GM21576 (cell line): ENCODE data around the gene CASKIN2.

ENCODE experiments used
- ATAC-seq: cut with Tn5 transposase; IDR thresholded peaks from one replicate; pipeline ENCODE4 v1.9.1; 2021; ENCODE audit warnings: mild to moderate bottlenecking, moderate library complexity; ENCODE audit not compliant: unreplicated experiment

Gene CASKIN2

GRCh38 chr17:75547091-75547490 is 31.8 kb upstream of the CASKIN2 start:
- no peak for ATAC-seq

GRCh38 chr17:75546181-75546580 is 30.8 kb upstream of the CASKIN2 start:
- ATAC-seq = no peak

- ATAC-seq = no peak
Measured at GRCh38 chr17:75544250-75544649, 28.9 kb upstream of the CASKIN2 start.

GRCh38 chr17:75542728-75543336 is 27.5 kb upstream of the CASKIN2 start:
- ATAC-seq = no peak

GRCh38 chr17:75542229-75542628 is 26.9 kb upstream of the CASKIN2 start:
- ATAC-seq = no peak

GRCh38 chr17:75540923-75541503 is 25.7 kb upstream of the CASKIN2 start:
- ATAC-seq = no peak

GRCh38 chr17:75539967-75540729 is 24.8 kb upstream of the CASKIN2 start:
- no peak for ATAC-seq

GRCh38 chr17:75536366-75536765 is 21.0 kb upstream of the CASKIN2 start:
- ATAC-seq = no peak

- no peak for ATAC-seq
Measured at GRCh38 chr17:75535871-75536270, 20.5 kb upstream of the CASKIN2 start.

- no peak for ATAC-seq
Measured at GRCh38 chr17:75535119-75535537, 19.8 kb upstream of the CASKIN2 start.

- ATAC-seq = no peak
Measured at GRCh38 chr17:75531721-75532072, 16.4 kb upstream of the CASKIN2 start.

GRCh38 chr17:75530837-75531720 is 15.7 kb upstream of the CASKIN2 start:
- ATAC-seq = no peak

GRCh38 chr17:75526555-75527270 is 11.4 kb upstream of the CASKIN2 start:
- no peak for ATAC-seq

GRCh38 chr17:75525806-75526554 is 10.6 kb upstream of the CASKIN2 start:
- ATAC-seq = no peak

- ATAC-seq = peak; percentile 72
Measured at GRCh38 chr17:75524970-75525805, 9.9 kb upstream of the CASKIN2 start, which contains the start of gene LLGL2. Gene LLGL2 (plus strand): TSS chr17:75525697. CDS start chr17:75543427, 17,730 bp downstream.

- ATAC-seq = no peak
Measured at GRCh38 chr17:75524269-75524969, 9.1 kb upstream of the CASKIN2 start.

- ATAC-seq = no peak
Measured at GRCh38 chr17:75523647-75524046, 8.3 kb upstream of the CASKIN2 start.
